GM21526 (cell line): ENCODE measurements around the gene SERPINB13.

Source experiments
- ATAC-seq: cut with Tn5 transposase; IDR thresholded peaks from one replicate; pipeline ENCODE4 v1.9.1; 2021; ENCODE audit warnings: moderate library complexity; ENCODE audit not compliant: unreplicated experiment, low FRiP score

Gene SERPINB13

GRCh38 chr18:63586966-63587365 is at the start of gene SERPINB13:
Gene SERPINB13 (plus strand): TSS chr18:63587343. CDS start chr18:63588668, 1,325 bp downstream.
- ATAC-seq, result no peak

- ATAC-seq, result no peak
Observed at GRCh38 chr18:63539904-63540510, 47.1 kb upstream of the SERPINB13 start.

GRCh38 chr18:63542069-63542468 is 45.1 kb upstream of the SERPINB13 start, which contains the start of gene SERPINB12:
Gene SERPINB12 (plus strand): TSS chr18:63542369. CDS start chr18:63556160, 13,791 bp downstream.
- no peak for ATAC-seq

- ATAC-seq, result no peak
Observed at GRCh38 chr18:63544017-63544416, 43.1 kb upstream of the SERPINB13 start.

GRCh38 chr18:63545000-63545399 is 42.1 kb upstream of the SERPINB13 start:
- no peak for ATAC-seq

GRCh38 chr18:63550068-63550467 is 37.1 kb upstream of the SERPINB13 start:
- no peak for ATAC-seq

- ATAC-seq, result no peak
Observed at GRCh38 chr18:63551769-63552168, 35.4 kb upstream of the SERPINB13 start.

- no peak for ATAC-seq
Observed at GRCh38 chr18:63552581-63552980, 34.6 kb upstream of the SERPINB13 start.

GRCh38 chr18:63553081-63553480 is 34.1 kb upstream of the SERPINB13 start:
- no peak for ATAC-seq

- peak; percentile 66 for ATAC-seq
Observed at GRCh38 chr18:63559567-63560491, 27.3 kb upstream of the SERPINB13 start.

- ATAC-seq, result peak; percentile 85
Observed at GRCh38 chr18:63562284-63562683, 24.9 kb upstream of the SERPINB13 start.

GRCh38 chr18:63564021-63564420 is 23.1 kb upstream of the SERPINB13 start:
- no peak for ATAC-seq

- no peak for ATAC-seq
Observed at GRCh38 chr18:63564561-63564960, 22.6 kb upstream of the SERPINB13 start.

GRCh38 chr18:63567276-63567675 is 19.9 kb upstream of the SERPINB13 start:
- ATAC-seq, result no peak

GRCh38 chr18:63567825-63568224 is 19.3 kb upstream of the SERPINB13 start:
- no peak for ATAC-seq

GRCh38 chr18:63570721-63571120 is 16.4 kb upstream of the SERPINB13 start:
- ATAC-seq, result no peak

GRCh38 chr18:63575681-63576080 is 11.5 kb upstream of the SERPINB13 start:
- no peak for ATAC-seq

- ATAC-seq, result no peak
Observed at GRCh38 chr18:63578357-63578958, 8.7 kb upstream of the SERPINB13 start.

- ATAC-seq, result no peak
Observed at GRCh38 chr18:63579616-63580015, 7.5 kb upstream of the SERPINB13 start.

- no peak for ATAC-seq
Observed at GRCh38 chr18:63585988-63586387, 1.2 kb upstream of the SERPINB13 start.

GRCh38 chr18:63586431-63586830 is 712 bp upstream of the SERPINB13 start:
- no peak for ATAC-seq
